GM12874 (cell line): Measurements from ENCODE around the gene TMEM150B.

Experiments used
- TF ChIP-seq, protein P1 (sequence below): IDR thresholded peaks from 2 replicates; pipeline ENCODE4 v1.5.1; 2011; ENCODE audit warnings: low read depth, mild to moderate bottlenecking, control low read depth, low read length, moderate library complexity; ENCODE audit not compliant: insufficient read depth

The TMEM150B gene

DNA sequence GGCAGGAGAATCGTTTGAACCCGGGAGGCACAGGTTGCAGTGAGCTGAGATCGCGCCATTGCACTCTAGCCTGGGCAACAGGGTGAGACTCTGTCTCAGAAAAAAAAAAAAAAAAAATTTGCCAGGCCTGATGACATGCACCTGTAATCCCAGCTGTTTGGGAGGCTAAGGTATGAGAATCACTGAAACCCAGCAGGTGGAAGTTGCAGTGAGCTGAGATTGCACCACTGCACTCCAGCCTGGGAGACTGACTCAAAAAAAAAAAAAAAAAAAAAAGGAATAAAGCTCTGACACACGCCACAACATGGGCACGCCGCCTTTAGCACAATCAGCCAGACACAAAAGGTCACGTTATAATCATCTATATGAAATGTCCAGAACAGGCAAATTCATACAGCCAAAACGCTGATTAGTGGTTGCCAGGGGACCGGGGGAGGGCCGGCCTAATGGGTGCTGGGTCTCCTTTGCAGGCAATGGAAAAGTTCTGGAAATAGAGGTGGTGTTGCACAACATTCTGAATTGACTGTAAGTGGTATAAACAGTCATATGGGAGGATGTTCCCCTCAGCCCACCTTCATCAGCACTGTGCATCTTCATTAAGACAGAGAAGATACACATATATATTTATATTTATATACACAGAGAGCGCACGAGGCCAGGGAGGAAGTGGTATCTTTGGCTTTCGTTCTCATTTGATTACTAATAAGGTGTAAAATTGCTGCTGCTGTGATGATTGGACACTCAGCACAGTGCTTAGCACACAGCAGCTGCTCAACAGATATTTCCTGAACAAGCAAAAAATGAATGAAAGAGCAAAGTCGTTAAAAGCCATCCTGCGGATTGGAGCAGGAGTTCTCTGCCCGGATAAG lies 49.1 kb downstream of the TMEM150B start:
- TF ChIP-seq, protein P1, sequence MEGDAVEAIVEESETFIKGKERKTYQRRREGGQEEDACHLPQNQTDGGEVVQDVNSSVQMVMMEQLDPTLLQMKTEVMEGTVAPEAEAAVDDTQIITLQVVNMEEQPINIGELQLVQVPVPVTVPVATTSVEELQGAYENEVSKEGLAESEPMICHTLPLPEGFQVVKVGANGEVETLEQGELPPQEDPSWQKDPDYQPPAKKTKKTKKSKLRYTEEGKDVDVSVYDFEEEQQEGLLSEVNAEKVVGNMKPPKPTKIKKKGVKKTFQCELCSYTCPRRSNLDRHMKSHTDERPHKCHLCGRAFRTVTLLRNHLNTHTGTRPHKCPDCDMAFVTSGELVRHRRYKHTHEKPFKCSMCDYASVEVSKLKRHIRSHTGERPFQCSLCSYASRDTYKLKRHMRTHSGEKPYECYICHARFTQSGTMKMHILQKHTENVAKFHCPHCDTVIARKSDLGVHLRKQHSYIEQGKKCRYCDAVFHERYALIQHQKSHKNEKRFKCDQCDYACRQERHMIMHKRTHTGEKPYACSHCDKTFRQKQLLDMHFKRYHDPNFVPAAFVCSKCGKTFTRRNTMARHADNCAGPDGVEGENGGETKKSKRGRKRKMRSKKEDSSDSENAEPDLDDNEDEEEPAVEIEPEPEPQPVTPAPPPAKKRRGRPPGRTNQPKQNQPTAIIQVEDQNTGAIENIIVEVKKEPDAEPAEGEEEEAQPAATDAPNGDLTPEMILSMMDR, result no peak

DNA sequence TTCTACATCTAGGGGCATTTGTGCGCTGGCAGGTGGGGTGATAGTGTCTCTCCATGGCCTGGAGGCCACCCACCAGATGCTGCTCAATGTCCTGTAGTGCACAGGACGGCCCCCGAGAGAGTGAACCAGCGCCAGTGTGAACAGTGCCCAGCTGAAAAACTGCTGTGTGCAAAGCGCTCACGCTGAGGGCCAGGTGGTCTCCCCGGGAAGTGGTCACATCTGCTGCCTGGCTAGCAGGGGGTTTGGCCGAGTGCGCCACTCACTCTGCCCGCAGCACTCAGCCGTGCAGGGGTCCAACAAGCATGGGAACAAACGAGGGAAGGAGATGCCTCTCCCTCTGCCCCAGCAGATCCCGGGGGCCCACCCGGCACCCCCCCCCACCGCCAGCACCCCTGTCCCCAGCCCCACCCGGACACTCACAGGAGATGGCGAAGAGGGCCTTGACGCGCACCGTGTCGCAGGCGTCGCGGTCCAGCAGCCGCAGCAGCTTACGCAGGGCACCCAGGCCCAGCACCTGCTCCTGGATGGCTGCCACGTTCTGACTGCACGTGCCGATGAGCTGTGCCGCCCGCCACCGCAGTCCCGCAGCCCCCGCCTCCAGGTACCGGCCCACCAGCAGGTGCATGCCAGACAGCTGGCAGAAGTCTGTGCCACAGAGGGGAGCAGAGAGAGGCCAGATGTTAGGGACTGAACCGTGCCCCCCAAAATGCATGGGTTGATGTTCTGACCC lies 51.0 kb downstream of the TMEM150B start:
- TF ChIP-seq, protein P1, result no peak

DNA sequence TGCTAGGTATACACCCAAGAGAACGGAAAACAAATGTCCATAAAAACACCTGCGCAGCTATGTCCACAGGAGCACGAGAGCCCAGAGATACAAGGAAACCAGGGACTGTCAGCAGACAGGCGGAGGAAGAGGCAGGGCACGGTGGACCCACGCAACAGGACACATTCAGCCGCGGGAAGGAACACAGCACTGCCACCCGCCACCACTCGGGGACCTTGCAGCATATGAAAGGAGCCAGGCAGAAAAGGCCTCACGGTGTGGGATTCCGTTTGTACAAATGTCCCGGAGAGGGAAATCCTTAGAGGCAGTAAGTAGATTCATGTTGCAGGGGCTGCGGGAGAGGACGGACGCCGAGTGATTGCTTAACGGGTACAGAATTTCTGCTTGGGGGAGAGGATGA lies 53.0 kb downstream of the TMEM150B start:
- TF ChIP-seq, protein P1, result no peak

DNA sequence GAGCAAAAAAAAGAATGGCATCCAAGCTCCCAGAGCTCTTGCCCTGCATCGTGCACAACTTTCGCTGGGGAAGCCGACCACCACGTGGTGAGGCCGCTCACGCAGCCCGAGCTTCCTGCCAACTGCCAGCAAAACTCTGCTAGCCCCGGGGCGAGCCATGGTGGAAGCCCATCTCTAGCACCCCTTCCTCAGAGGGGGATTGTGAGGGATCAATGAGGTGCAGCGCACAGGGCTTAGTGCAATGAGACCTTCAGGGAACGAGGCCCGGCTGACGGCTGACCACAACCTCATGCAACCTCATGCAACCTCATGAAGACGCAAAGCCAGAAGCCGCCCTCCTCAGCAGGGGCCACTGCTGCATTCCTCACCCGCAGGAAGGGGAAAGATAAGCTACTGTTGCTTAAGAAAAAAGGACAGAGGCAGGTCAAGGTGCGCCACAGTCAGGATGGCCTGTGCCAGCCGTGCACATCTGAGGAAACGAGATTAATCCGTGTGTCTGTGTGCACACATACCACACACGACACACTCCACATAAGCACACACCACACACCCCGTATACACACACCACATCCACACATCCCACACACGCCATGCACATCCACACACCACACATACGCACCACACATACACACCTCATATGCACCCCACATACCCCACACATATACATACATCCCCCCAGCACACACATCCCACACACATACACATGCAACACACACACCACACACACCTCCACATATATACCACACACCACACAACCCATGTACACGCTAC lies 54.8 kb downstream of the TMEM150B start:
- TF ChIP-seq, protein P1, result no peak

- TF ChIP-seq, protein P1, result no peak
These were observed 55.8 kb downstream of the TMEM150B start for GRCh38 chr19:55269299-55269698.

DNA sequence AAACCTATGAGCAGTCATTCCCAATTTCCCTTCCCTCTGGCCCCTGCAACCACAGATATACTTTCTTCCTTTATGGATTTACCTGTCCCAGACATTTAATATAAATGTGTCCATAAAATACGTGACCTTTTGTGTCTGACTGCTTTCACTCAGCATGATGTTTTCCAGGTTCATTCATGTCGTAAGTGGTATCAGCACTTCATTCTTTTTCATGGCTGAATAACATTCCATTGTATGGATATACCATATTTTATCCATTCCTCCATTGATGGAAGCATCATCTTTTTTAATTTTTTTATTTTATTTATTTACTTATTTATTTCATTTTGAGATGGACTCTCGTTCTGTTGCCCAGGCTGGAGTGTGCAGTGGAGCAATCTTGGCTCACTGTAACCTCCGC lies 58.3 kb downstream of the TMEM150B start:
- TF ChIP-seq, protein P1, result no peak

DNA sequence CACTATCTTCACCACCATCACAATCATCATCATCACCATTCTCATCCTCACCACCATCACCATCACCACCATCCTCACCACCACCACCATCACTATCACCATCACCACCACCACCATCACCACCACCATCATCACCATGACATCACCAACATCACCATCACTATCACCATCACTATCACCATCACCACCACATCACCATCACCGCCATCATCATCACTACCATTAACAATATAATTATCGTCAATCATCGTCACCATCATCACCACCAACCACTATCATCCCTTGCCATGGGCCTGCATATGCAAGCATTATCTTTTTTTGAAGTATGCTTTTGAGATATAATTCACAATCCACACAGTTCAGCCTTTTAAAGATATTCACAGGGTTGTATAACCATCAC lies 58.7 kb downstream of the TMEM150B start:
- TF ChIP-seq, protein P1, result no peak
